CD4-positive, alpha-beta T cell treated with Interferon alpha-2 for 1 hour (primary cell): Measurements from ENCODE around the gene SLC4A8.
"Not testable (repeated sequence)": the region's sequence is repeated elsewhere in the genome, so short reads cannot be mapped to it uniquely, and the experiment has no call there.

Source experiments
- DNase-seq, 2 donors: peaks; one replicate each; pipeline ENCODE4 v3.0.0-alpha.2; 2020 to 2022

SLC4A8 gene

GRCh38 chr12:51482929-51483697 lies 58.5 kb downstream of the SLC4A8 start:
- DNase-seq: peak; percentile 10 to 50

- DNase-seq: no peak
Measured at GRCh38 chr12:51484119-51484518, 59.5 kb downstream of the SLC4A8 start.

GRCh38 chr12:51488281-51488680 lies 63.6 kb downstream of the SLC4A8 start:
- DNase-seq: no peak

GRCh38 chr12:51493281-51493680 lies 68.7 kb downstream of the SLC4A8 start:
- no peak for DNase-seq

GRCh38 chr12:51496895-51497294 lies 72.3 kb downstream of the SLC4A8 start:
- no peak for DNase-seq

- DNase-seq: no peak
Measured at GRCh38 chr12:51504851-51505250, 80.2 kb downstream of the SLC4A8 start.

- no peak for DNase-seq
Measured at GRCh38 chr12:51505360-51506105, 80.9 kb downstream of the SLC4A8 start.

GRCh38 chr12:51507178-51507577 lies 82.5 kb downstream of the SLC4A8 start:
- no peak for DNase-seq

- no peak for DNase-seq
Measured at GRCh38 chr12:51508285-51508684, 83.7 kb downstream of the SLC4A8 start.

GRCh38 chr12:51511546-51512260 lies 87.1 kb downstream of the SLC4A8 start:
- DNase-seq: no peak

GRCh38 chr12:51512438-51512837 lies 87.8 kb downstream of the SLC4A8 start:
- no peak for DNase-seq

- DNase-seq: not testable (repeated sequence)
Measured at GRCh38 chr12:51515037-51515436, 90.4 kb downstream of the SLC4A8 start.

GRCh38 chr12:51517316-51517715 lies 92.7 kb downstream of the SLC4A8 start:
- DNase-seq: no peak

- no peak for DNase-seq
Measured at GRCh38 chr12:51517800-51518199, 93.2 kb downstream of the SLC4A8 start.

- DNase-seq: no peak
Measured at GRCh38 chr12:51519755-51520154, 95.1 kb downstream of the SLC4A8 start.

- no peak for DNase-seq
Measured at GRCh38 chr12:51520576-51521325, 96.1 kb downstream of the SLC4A8 start.

- no peak for DNase-seq
Measured at GRCh38 chr12:51521554-51522276, 97.1 kb downstream of the SLC4A8 start.

GRCh38 chr12:51522696-51523095 lies 98.1 kb downstream of the SLC4A8 start:
- DNase-seq: no peak

GRCh38 chr12:51524386-51524901 lies 99.8 kb downstream of the SLC4A8 start:
- no peak for DNase-seq

GRCh38 chr12:51525518-51525917 lies 100.9 kb downstream of the SLC4A8 start:
- DNase-seq: no peak

GRCh38 chr12:51527966-51528365 lies 103.3 kb downstream of the SLC4A8 start:
- DNase-seq: no peak
